SK-N-SH treated with all-trans-retinoic acid at 6 μM for 48 hours (cell line): ENCODE results near the gene CDK5RAP3.

Experiments
- ATAC-seq: fragments of 200-7000 bp; cut with Tn5 transposase; 3 replicates; pipeline ENCODE4 v1.9.1; 2020; ENCODE audit warnings: mild to moderate bottlenecking, moderate library complexity
- BACH2 ChIP-seq: fragments of 250-450 bp; sonication (Bioruptor Pico); IDR thresholded peaks from 2 replicates; pipeline ENCODE4 v1.9.0; 2021; ENCODE audit warnings: mild to moderate bottlenecking, borderline replicate concordance
- CSRNP3 ChIP-seq: fragments of 250-450 bp; sonication (Bioruptor Pico); IDR thresholded peaks from 2 replicates; pipeline ENCODE4 v1.5.1; 2021; ENCODE audit warnings: mild to moderate bottlenecking, moderate library complexity
- ESRRG ChIP-seq: fragments of 250-450 bp; sonication (Bioruptor Pico); IDR thresholded peaks from 2 replicates; pipeline ENCODE4 v1.6.1; 2021; ENCODE audit warnings: mild to moderate bottlenecking
- PATZ1 ChIP-seq: fragments of 250-450 bp; sonication (Bioruptor Pico); IDR thresholded peaks from 2 replicates; pipeline ENCODE4 v1.8.0; 2020; ENCODE audit warnings: mild to moderate bottlenecking, moderate library complexity, borderline replicate concordance
- PPARA ChIP-seq: fragments of 250-450 bp; sonication (Bioruptor Pico); IDR thresholded peaks from 2 replicates; pipeline ENCODE4 v1.5.0; 2020; ENCODE audit warnings: mild to moderate bottlenecking, borderline replicate concordance
- TCF4 ChIP-seq: fragments of 250-450 bp; sonication (Bioruptor Pico); IDR thresholded peaks from 2 replicates; pipeline ENCODE4 v1.8.0; 2021; ENCODE audit warnings: mild to moderate bottlenecking, moderate library complexity, borderline replicate concordance
- ZC3H10 ChIP-seq: fragments of 250-450 bp; sonication (Bioruptor Pico); IDR thresholded peaks from 2 replicates; pipeline ENCODE4 v1.5.1; 2021; ENCODE audit warnings: mild to moderate bottlenecking, moderate library complexity
- ZFP3 ChIP-seq: fragments of 250-450 bp; sonication (Bioruptor Pico); IDR thresholded peaks from 2 replicates; pipeline ENCODE4 v1.5.0; 2020; ENCODE audit warnings: mild to moderate bottlenecking, moderate library complexity
- ZNF565 ChIP-seq: fragments of 450-650 bp; formaldehyde crosslinking; conservative IDR thresholded peaks from 2 replicates; pipeline ENCODE4 v1.5.0; 2020; ENCODE audit warnings: low read depth, mild to moderate bottlenecking, moderate library complexity
- ZNF8 ChIP-seq: fragments of 450-650 bp; formaldehyde crosslinking; IDR thresholded peaks from 2 replicates; pipeline ENCODE4 v1.5.0; 2020; ENCODE audit warnings: mild to moderate bottlenecking, moderate library complexity
- TF ChIP-seq, protein P1 (sequence below): fragments of 250-450 bp; sonication (Bioruptor Pico); IDR thresholded peaks from 2 replicates; pipeline ENCODE4 v1.5.0; 2020; ENCODE audit warnings: mild to moderate bottlenecking, moderate library complexity
- TF ChIP-seq, protein P2 (sequence below): fragments of 250-450 bp; sonication (Bioruptor Pico); IDR thresholded peaks from 2 replicates; pipeline ENCODE4 v1.8.0; 2021; ENCODE audit warnings: low read depth, mild to moderate bottlenecking, moderate library complexity, borderline replicate concordance
- TF ChIP-seq, protein P3 (sequence below): fragments of 250-450 bp; sonication (Bioruptor Pico); IDR thresholded peaks from 2 replicates; pipeline ENCODE4 v1.5.1; 2020; ENCODE audit warnings: low read depth, mild to moderate bottlenecking, moderate library complexity

Gene CDK5RAP3

GRCh38 chr17:47990962-47991731, 20.2 kb downstream of the CDK5RAP3 start (continued):
- TF ChIP-seq ZNF8 (CRISPR knock-in tag): peak; percentile 47; the same call in 1 of the 2 replicates
- TF ChIP-seq BACH2 (CRISPR knock-in tag): no peak
- TF ChIP-seq, protein P1, sequence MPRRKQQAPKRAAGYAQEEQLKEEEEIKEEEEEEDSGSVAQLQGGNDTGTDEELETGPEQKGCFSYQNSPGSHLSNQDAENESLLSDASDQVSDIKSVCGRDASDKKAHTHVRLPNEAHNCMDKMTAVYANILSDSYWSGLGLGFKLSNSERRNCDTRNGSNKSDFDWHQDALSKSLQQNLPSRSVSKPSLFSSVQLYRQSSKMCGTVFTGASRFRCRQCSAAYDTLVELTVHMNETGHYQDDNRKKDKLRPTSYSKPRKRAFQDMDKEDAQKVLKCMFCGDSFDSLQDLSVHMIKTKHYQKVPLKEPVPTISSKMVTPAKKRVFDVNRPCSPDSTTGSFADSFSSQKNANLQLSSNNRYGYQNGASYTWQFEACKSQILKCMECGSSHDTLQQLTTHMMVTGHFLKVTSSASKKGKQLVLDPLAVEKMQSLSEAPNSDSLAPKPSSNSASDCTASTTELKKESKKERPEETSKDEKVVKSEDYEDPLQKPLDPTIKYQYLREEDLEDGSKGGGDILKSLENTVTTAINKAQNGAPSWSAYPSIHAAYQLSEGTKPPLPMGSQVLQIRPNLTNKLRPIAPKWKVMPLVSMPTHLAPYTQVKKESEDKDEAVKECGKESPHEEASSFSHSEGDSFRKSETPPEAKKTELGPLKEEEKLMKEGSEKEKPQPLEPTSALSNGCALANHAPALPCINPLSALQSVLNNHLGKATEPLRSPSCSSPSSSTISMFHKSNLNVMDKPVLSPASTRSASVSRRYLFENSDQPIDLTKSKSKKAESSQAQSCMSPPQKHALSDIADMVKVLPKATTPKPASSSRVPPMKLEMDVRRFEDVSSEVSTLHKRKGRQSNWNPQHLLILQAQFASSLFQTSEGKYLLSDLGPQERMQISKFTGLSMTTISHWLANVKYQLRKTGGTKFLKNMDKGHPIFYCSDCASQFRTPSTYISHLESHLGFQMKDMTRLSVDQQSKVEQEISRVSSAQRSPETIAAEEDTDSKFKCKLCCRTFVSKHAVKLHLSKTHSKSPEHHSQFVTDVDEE (CRISPR knock-in tag): 0 out of 2 replicates have a peak, but pooled peaks have one; percentile 17

- ATAC-seq: no peak
- TF ChIP-seq ZNF565 (CRISPR knock-in tag) (no peak), PATZ1 (CRISPR knock-in tag) (no peak), ESRRG (CRISPR knock-in tag) (no peak), ZFP3 (CRISPR knock-in tag) (no peak), CSRNP3 (CRISPR knock-in tag) (no peak), ZC3H10 (no peak), PPARA (CRISPR knock-in tag) (no peak), TCF4 (CRISPR knock-in tag) (no peak)
- TF ChIP-seq, protein P2, sequence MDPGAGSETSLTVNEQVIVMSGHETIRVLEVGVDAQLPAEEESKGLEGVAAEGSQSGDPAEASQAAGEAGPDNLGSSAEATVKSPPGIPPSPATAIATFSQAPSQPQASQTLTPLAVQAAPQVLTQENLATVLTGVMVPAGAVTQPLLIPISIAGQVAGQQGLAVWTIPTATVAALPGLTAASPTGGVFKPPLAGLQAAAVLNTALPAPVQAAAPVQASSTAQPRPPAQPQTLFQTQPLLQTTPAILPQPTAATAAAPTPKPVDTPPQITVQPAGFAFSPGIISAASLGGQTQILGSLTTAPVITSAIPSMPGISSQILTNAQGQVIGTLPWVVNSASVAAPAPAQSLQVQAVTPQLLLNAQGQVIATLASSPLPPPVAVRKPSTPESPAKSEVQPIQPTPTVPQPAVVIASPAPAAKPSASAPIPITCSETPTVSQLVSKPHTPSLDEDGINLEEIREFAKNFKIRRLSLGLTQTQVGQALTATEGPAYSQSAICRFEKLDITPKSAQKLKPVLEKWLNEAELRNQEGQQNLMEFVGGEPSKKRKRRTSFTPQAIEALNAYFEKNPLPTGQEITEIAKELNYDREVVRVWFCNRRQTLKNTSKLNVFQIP (CRISPR knock-in tag): no peak
Measured at GRCh38 chr17:47992216-47992615, 21.3 kb downstream of the CDK5RAP3 start.

DNA sequence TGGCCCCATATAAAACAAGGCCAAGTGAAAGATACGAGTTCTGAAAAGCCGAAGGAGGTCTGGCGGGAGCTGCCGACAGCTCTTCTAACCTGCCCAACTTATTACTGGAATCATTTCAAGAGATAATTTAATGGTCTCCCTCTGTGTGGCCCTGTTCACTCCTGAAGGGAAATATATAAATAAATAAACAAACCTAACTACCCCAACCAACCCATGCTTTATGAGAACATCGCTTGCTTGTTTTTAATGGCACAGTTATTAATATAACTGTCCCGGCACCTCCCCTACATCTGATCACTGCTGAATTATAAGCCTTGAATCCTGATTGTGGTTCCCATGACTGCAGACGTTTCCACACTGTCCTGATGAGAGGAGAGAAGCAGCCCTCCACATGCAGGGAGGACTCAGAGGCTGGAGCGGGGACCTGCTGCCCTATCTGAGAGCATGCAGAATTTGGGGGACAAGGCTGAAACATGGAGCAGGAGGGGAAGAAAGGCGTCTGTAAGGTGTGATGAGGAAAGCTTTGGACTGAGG, 22.2 kb downstream of the CDK5RAP3 start:
- ATAC-seq: no peak
- TF ChIP-seq, protein P3, sequence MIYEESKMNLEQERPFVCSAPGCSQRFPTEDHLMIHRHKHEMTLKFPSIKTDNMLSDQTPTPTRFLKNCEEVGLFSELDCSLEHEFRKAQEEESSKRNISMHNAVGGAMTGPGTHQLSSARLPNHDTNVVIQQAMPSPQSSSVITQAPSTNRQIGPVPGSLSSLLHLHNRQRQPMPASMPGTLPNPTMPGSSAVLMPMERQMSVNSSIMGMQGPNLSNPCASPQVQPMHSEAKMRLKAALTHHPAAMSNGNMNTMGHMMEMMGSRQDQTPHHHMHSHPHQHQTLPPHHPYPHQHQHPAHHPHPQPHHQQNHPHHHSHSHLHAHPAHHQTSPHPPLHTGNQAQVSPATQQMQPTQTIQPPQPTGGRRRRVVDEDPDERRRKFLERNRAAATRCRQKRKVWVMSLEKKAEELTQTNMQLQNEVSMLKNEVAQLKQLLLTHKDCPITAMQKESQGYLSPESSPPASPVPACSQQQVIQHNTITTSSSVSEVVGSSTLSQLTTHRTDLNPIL (CRISPR knock-in tag): no peak
- TF ChIP-seq, protein P1 (CRISPR knock-in tag): peak; percentile 29; the same call in 1 of the 2 replicates
